H9 (cell line): Measurements from ENCODE around the gene KCNJ15. TPM values are rescaled to one million over a fixed set of nuclear protein-coding genes. Genes with fewer than 3 reads are reported as not detected.

Experiments used
- DNase-seq: peaks from one replicate; pipeline ENCODE4 v3.0.0-alpha.2; 2017
- H2AFZ ChIP-seq: one replicate; pipeline ENCODE4 v1.6.1; 2013; ENCODE audit warnings: mild to moderate bottlenecking, low read length, control low read depth, moderate library complexity
- H2AK5ac ChIP-seq: 2 replicates; pipeline ENCODE4 v1.6.1; 2013; ENCODE audit warnings: low read length, control low read depth, mixed read lengths; ENCODE audit not compliant: insufficient read length
- H2BK120ac ChIP-seq: one replicate; pipeline ENCODE4 v1.6.1; 2013; ENCODE audit warnings: low read depth, mild to moderate bottlenecking, low read length, control low read depth, inconsistent platforms; ENCODE audit not compliant: poor library complexity, severe bottlenecking
- H2BK12ac ChIP-seq: 2 replicates; pipeline ENCODE4 v1.6.1; 2013; ENCODE audit warnings: low read length, control low read depth, mixed read lengths, low read depth; ENCODE audit not compliant: insufficient read length
- H2BK15ac ChIP-seq: 2 replicates; pipeline ENCODE4 v1.6.1; 2013; ENCODE audit warnings: low read depth, low read length, control low read depth
- H2BK20ac ChIP-seq: one replicate; pipeline ENCODE4 v1.6.1; 2013; ENCODE audit warnings: low read depth, mild to moderate bottlenecking, low read length, control low read depth, inconsistent platforms; ENCODE audit not compliant: poor library complexity, severe bottlenecking
- H2BK5ac ChIP-seq: 2 replicates; pipeline ENCODE4 v1.6.1; 2013; ENCODE audit warnings: low read length, control low read depth, mixed read lengths; ENCODE audit not compliant: insufficient read length
- H3K14ac ChIP-seq: 2 replicates; pipeline ENCODE4 v1.6.1; 2013; ENCODE audit warnings: low read length, control low read depth; ENCODE audit not compliant: insufficient read depth
- H3K18ac ChIP-seq: 2 replicates; pipeline ENCODE4 v1.6.1; 2013; ENCODE audit warnings: low read depth, mild to moderate bottlenecking, mixed read lengths, low read length, control low read depth; ENCODE audit not compliant: insufficient read length
- H3K23ac ChIP-seq: 2 replicates; pipeline ENCODE4 v1.6.1; 2013; ENCODE audit warnings: low read length, control low read depth, mixed read lengths, low read depth; ENCODE audit not compliant: insufficient read length
- H3K23me2 ChIP-seq: 2 replicates; pipeline ENCODE4 v1.6.1; 2013; ENCODE audit warnings: low read depth, mild to moderate bottlenecking, mixed read lengths, low read length, control low read depth; ENCODE audit not compliant: insufficient read length, poor library complexity, severe bottlenecking
- H3K27ac ChIP-seq: 2 replicates; pipeline ENCODE4 v1.5.1; 2013; ENCODE audit warnings: low read length, control low read depth, mixed read lengths, low read depth; ENCODE audit not compliant: insufficient read length
- H3K27me3 ChIP-seq: 2 replicates; pipeline ENCODE4 v1.6.1; 2013; ENCODE audit warnings: low read length, control low read depth, inconsistent platforms; ENCODE audit not compliant: insufficient read depth
- H3K4ac ChIP-seq: 2 replicates; pipeline ENCODE4 v1.6.1; 2013; ENCODE audit warnings: low read depth, mild to moderate bottlenecking, control low read depth, inconsistent platforms, low read length, moderate library complexity
- H3K4me1 ChIP-seq: 2 replicates; pipeline ENCODE4 v1.6.1; 2013; ENCODE audit warnings: low read length, control low read depth, inconsistent platforms; ENCODE audit not compliant: insufficient read depth
- H3K4me2 ChIP-seq: 2 replicates; pipeline ENCODE4 v1.6.1; 2013; ENCODE audit warnings: low read length, control low read depth, mixed read lengths; ENCODE audit not compliant: insufficient read length, insufficient read depth
- H3K56ac ChIP-seq: 2 replicates; pipeline ENCODE4 v1.6.1; 2013; ENCODE audit warnings: low read depth, mild to moderate bottlenecking, mixed read lengths, low read length, control low read depth; ENCODE audit not compliant: insufficient read length
- H3K79me1 ChIP-seq: 2 replicates; pipeline ENCODE4 v1.6.1; 2013; ENCODE audit warnings: low read depth, mild to moderate bottlenecking, moderate library complexity, low read length, control low read depth, inconsistent platforms; ENCODE audit not compliant: insufficient read depth, poor library complexity, severe bottlenecking
- H3K79me2 ChIP-seq: 2 replicates; pipeline ENCODE4 v1.6.1; 2013; ENCODE audit warnings: low read length, control low read depth, inconsistent platforms; ENCODE audit not compliant: insufficient read depth
- H3K9ac ChIP-seq: 2 replicates; pipeline ENCODE4 v1.6.1; 2013; ENCODE audit warnings: low read length, control low read depth, mixed read lengths; ENCODE audit not compliant: insufficient read length; ENCODE audit errors: extremely low read depth
- H3K9me3 ChIP-seq: one replicate; pipeline ENCODE4 v1.6.1; 2013; ENCODE audit warnings: low read depth, low read length, inconsistent platforms; ENCODE audit not compliant: control insufficient read depth
- H3T11ph ChIP-seq: one replicate; pipeline ENCODE4 v1.6.1; 2013; ENCODE audit warnings: mild to moderate bottlenecking, low read length, control low read depth, inconsistent platforms
- H4K20me1 ChIP-seq: one replicate; pipeline ENCODE4 v1.6.1; 2013; ENCODE audit not compliant: control insufficient read depth, insufficient read length, insufficient read depth
- H4K5ac ChIP-seq: 2 replicates; pipeline ENCODE4 v1.6.1; 2013; ENCODE audit warnings: low read depth, mild to moderate bottlenecking, mixed read lengths, low read length, control low read depth; ENCODE audit not compliant: insufficient read length
- H4K8ac ChIP-seq: replicated peaks from 2 replicates; pipeline ENCODE4 v1.6.1; 2013; ENCODE audit warnings: low read length, control low read depth, mixed read lengths, low read depth; ENCODE audit not compliant: insufficient read length
- H4K91ac ChIP-seq: 2 replicates; pipeline ENCODE4 v1.6.1; 2013; ENCODE audit warnings: low read depth, mild to moderate bottlenecking, moderate library complexity, mixed read lengths, low read length, control low read depth; ENCODE audit not compliant: insufficient read length
- H3K27ac Mint-ChIP-seq, 3 experiments: 2 replicates in 2 of 3; 3 replicates in 1 of 3; pipeline ENCODE4 v1.8.0; 2020 to 2021; ENCODE audit warnings: mixed read lengths in 3 of 3, mild to moderate bottlenecking in 1 of 3, moderate library complexity in 1 of 3
- H3K27me3 Mint-ChIP-seq: 2 replicates; pipeline ENCODE4 v1.8.0; 2021; ENCODE audit warnings: low read depth, mild to moderate bottlenecking, moderate library complexity, mixed read lengths
- H3K36me3 Mint-ChIP-seq, 3 experiments: 2 replicates in 2 of 3; 3 replicates in 1 of 3; pipeline ENCODE4 v1.8.0; 2020 to 2021; ENCODE audit warnings: low read depth in 3 of 3, mixed read lengths in 3 of 3; ENCODE audit not compliant: insufficient read depth in 1 of 3
- H3K4me1 Mint-ChIP-seq, 2 experiments: 2 replicates each; pipeline ENCODE4 v1.8.0; 2020; ENCODE audit warnings: mixed read lengths in 2 of 2
- H3K4me3 Mint-ChIP-seq, 2 experiments: 2 replicates in 1 of 2; 3 replicates in 1 of 2; pipeline ENCODE4 v1.8.0; 2020 to 2021; ENCODE audit warnings: mild to moderate bottlenecking in 2 of 2, mixed read lengths in 2 of 2, moderate library complexity in 1 of 2
- H3K9me3 Mint-ChIP-seq, 2 experiments: 2 replicates in 1 of 2; 3 replicates in 1 of 2; pipeline ENCODE4 v1.8.0; 2020; ENCODE audit warnings: mild to moderate bottlenecking in 2 of 2, mixed read lengths in 2 of 2, moderate library complexity in 1 of 2
- CTCF ChIP-seq: fragments of 200-600 bp; sonication (generic); conservative IDR thresholded peaks from 3 replicates; pipeline ENCODE4 v1.8.0; 2021; ENCODE audit warnings: antibody characterized with exemption, mild to moderate bottlenecking
- WGBS: extraction: QIAGEN DNeasy Blood & Tissue Kit; methylation state at CpG from one replicate; pipeline ENCODE4 v1.1.7; 2013; ENCODE audit warnings: missing lambda C conversion rate, low lambda C conversion rate, mixed read lengths; ENCODE audit not compliant: insufficient read length; ENCODE audit errors: extremely low coverage; 5-methylcytosine and 5-hydroxymethylcytosine counted together
- total RNA-seq: library from RNA; stranded (reverse); gene quantifications from 2 replicates; pipeline ENCODE4 v1.2.1, GENCODE V29; 2021

KCNJ15 gene
- total RNA-seq, 1 experiment from 2014 or later = not detected

- no peak overlapping the region for H3K23ac ChIP-seq
- no peak for DNase-seq
- H3K18ac ChIP-seq = no peak overlapping the region
- Mint-ChIP-seq H3K36me3 (no peaks in the 10 kb centered on the region), H3K4me1 (0 out of 4 replicates have a peak, but pooled peaks cover 0 to 7% of the 10 kb centered on the region in 2 experiments), H3K9me3 (peaks cover 0 to 4% of the 10 kb centered on the region in 2 experiments; a peak in 2 of 5 replicates), H3K4me3 (no peak overlapping the region), H3K27me3 (no peaks in the 10 kb centered on the region; the same call in 1 of the 2 replicates), H3K27ac (no peak overlapping the region)
- H3K27ac ChIP-seq = no peak overlapping the region
- no peaks in the 10 kb centered on the region for H3K4me1 ChIP-seq
- H3K79me2 ChIP-seq = no peaks in the 10 kb centered on the region
- H3T11ph ChIP-seq = no peak overlapping the region
- H4K91ac ChIP-seq = no peak overlapping the region
- no peaks in the 10 kb centered on the region for H4K20me1 ChIP-seq
- H3K79me1 ChIP-seq = no peaks in the 10 kb centered on the region
- no peak overlapping the region for H4K8ac ChIP-seq
- no peak overlapping the region for H2BK20ac ChIP-seq
- no peaks in the 10 kb centered on the region for H3K9me3 ChIP-seq
- no peak overlapping the region for H3K56ac ChIP-seq
- H3K27me3 ChIP-seq = no peaks in the 10 kb centered on the region
- no CpG with 5 or more reads among the region's 3 CpGs for WGBS
- H2AFZ ChIP-seq = no peak overlapping the region
- H3K9ac ChIP-seq = no peak overlapping the region
- H2BK12ac ChIP-seq = no peak overlapping the region
- H3K14ac ChIP-seq = no peak overlapping the region
- H2AK5ac ChIP-seq = no peak overlapping the region
- no peak overlapping the region for H3K4ac ChIP-seq
- H4K5ac ChIP-seq = no peak overlapping the region
- no peak overlapping the region for H2BK120ac ChIP-seq
- no peak overlapping the region for H2BK15ac ChIP-seq
- H2BK5ac ChIP-seq = no peak overlapping the region
- no peaks in the 10 kb centered on the region for H3K23me2 ChIP-seq
- H3K4me2 ChIP-seq = no peak overlapping the region
- no peak for TF ChIP-seq CTCF
Measured at GRCh38 chr21:38249696-38250278, 7.0 kb upstream of the KCNJ15 start.
